LNCAP (cell line): Measurements from ENCODE around the gene PTPRU.

Experiments used
- CTCF ChIP-seq: fragments of 450-650 bp; IDR thresholded peaks from 2 replicates; pipeline ENCODE4 v1.5.1; 2017; ENCODE audit warnings: mild to moderate bottlenecking

Gene PTPRU

GRCh38 chr1:29264773-29265389 is 28.6 kb downstream of the PTPRU start:
- TF ChIP-seq CTCF, result no peak

- no peak for TF ChIP-seq CTCF
These were observed 30.6 kb downstream of the PTPRU start for GRCh38 chr1:29266912-29267311.

DNA sequence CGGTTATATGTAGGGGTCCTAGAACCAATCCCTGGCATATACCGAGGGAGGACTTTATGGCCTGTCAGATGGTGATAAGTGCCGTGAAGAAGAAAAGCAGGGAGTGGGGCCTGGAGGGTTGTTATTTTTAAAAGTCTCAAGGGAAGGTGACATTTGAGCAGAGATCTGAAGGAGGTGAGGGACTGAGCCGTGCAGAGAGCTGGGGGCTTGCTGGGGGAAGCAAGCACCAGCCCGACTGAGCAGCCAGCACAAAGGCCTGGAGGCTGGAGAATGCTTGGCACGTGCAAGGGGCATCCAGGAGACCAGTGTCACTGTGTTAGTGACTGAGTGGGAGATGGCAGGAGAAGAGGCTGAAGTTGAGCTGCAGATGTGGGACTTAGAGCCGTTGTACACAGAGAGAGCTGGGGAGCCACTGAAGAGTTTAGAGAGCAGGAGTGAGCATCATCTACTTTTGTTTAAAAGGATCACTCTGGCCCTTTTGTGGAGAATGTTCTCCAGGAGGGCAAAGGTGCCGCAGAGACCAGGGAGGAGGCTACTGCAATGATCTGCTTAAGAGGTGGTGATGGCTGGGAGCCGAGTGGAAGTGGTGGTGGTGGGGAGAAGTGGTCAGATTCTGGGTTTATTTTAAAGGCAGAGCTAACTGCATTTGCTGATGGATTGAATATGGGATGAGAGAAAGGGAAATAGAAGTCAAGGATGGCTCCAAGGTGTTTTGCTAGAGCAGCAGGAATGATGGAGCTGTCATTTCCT is 31.2 kb downstream of the PTPRU start:
- TF ChIP-seq CTCF, result no peak

DNA sequence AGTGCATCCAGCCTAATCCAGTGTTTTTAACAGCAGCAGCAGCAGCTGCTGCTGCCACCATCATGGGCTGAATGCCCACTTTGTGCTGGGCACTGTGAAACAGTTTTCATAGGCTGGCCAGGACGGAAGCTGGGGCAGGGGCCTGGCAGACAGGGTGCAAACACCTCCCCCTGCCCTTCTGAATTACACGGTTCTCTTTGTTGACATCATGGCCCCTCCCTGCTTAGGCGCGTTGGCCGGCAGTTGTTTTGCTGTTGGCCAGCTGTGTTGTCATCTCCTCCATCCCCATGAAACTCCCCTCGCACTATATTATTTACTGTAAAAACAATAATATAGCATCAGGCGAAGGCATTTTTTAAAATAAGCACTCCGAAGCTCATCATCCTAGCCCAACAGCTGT is 33.1 kb downstream of the PTPRU start:
- no peak for TF ChIP-seq CTCF

DNA sequence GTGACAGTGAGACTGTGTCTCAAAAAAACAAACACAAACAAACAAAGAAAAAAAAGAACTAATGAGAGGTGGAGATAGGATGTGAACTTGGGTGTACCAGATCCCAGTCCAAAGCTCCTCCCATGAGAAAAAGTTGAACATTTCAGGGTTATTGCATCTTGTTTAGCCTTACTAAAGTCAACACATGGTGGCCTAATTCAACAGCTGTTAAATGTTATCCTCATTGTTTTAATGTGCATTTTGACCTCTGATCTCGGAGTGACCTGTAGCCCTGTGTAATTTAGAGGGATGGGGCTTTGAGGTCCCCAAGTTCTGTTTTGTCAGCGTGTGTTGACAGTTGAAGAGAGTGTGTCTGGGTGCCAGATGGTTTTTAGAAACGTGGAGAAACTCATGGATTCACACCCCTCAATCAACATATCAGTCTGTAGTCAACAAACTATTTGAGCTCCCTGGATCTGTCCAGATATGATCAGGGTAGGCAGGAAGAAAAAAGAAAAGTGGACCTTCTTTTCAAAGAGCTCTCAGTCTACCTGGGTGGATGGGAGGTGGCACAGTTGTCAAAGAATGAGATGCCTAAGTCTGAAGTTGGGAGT is 34.7 kb downstream of the PTPRU start:
- no peak for TF ChIP-seq CTCF

DNA sequence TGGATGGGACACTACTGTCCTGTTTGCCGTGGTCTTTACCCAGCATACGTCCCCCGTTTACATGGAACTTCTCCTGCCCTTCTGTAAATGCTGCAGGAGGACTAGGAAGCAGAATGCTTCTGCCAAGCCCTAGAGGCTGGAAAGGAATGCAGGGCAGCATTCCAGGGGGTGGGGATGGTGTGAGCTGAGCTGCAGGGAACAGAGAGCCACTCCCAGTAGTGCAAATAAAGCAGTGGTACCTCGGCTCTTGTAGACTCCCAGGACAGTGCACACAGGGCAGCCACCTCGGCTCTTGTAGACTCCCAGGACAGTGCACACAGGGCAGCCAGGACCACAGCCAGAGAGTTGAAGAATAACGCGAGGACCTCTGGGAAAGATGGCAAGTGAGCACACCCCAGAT is 35.4 kb downstream of the PTPRU start:
- no peak for TF ChIP-seq CTCF

DNA sequence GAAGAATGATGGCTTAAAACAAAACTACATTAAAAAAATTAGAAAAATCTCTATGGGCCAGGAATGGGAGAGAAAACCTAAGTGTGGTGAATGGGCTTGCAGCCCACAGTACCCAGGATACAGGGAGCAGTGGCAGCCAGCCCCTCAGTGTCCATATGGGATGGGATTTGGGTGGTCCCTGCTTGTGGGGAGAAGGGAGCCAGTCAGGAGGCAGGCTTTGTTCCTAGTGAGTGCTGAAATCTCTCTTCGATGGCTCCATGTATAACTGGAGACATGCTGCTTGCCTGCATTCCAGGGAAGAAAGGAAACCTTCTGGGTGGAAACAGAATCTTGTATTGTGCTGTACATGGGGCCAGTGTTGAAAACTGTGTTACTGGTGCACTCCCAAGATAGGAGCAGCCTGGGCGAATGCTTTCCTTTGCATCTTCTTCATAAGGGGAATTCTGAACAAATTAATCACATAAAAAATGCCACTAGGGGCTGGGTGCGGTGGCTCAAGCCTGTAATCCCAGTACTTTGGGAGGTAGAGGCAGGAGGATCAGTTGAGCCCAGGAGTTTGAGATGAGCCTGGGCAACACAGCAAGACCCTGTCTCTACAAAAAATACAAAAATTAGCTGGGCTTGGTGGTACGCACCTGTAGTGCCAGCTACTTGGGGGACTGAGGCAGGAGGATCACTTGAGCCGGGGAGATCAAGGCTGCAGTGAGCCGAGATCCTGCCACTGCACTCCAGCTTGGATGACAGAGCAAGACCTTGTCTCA is 36.0 kb downstream of the PTPRU start:
- no peak for TF ChIP-seq CTCF
